Measurements from ENCODE around the gene C14orf132. TPM values are rescaled to one million over a fixed set of nuclear protein-coding genes. Genes with fewer than 3 reads are reported as not detected.

The C14orf132 gene
- polyA plus RNA-seq, 1 donor (not counting 4 experiments of a cell fraction or from before 2014, with no cell fraction given), result 1.3 TPM

DNA sequence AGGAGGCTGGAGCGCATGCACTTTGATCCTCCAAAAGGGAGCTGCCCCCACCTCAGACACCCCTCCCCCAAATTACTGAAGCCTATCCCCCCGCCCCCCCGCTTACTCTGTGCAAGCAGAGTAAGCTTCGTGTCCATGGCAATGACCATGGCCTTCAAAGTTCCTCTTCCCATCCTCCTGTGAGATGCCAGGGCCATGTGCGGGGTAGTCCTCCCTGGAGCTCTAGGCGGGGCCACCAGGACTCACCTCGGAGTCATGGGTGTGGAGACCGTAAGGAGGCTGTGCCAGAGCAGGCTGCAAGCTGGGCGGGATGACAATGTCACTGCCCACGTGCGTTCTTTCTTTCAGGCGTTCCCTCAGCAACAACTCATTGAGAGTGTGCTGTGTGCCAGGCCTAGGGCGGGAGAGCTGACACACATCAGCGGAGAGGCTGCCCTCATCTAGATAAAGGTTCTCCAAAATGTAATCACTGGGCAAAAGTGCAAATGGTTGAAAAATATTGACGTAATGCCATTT, 66.8 kb downstream of the C14orf132 start:
- TF ChIP-seq, protein P1, sequence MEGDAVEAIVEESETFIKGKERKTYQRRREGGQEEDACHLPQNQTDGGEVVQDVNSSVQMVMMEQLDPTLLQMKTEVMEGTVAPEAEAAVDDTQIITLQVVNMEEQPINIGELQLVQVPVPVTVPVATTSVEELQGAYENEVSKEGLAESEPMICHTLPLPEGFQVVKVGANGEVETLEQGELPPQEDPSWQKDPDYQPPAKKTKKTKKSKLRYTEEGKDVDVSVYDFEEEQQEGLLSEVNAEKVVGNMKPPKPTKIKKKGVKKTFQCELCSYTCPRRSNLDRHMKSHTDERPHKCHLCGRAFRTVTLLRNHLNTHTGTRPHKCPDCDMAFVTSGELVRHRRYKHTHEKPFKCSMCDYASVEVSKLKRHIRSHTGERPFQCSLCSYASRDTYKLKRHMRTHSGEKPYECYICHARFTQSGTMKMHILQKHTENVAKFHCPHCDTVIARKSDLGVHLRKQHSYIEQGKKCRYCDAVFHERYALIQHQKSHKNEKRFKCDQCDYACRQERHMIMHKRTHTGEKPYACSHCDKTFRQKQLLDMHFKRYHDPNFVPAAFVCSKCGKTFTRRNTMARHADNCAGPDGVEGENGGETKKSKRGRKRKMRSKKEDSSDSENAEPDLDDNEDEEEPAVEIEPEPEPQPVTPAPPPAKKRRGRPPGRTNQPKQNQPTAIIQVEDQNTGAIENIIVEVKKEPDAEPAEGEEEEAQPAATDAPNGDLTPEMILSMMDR (optimal IDR thresholded peaks at IDR 0.05 in 1 of 3, IDR thresholded peaks at IDR 0.05 in 1 of 3, conservative IDR thresholded peaks at IDR 0.05 in 1 of 3; ENCODE audit: extremely low read depth in 1 of 3, insufficient read depth in 2 of 3, low read length in 3 of 3), result no peak
- Histone ChIP-seq H3K4me1 (ENCODE audit: control insufficient read depth, extremely low read depth, insufficient read depth, low read length) (no peaks in the 10 kb centered on the region), H3K27ac (ENCODE audit: control insufficient read depth, insufficient read depth, low read length) (no peak overlapping the region), H3K79me2 (ENCODE audit: control insufficient read depth, insufficient read depth, low read length) (no peaks in the 10 kb centered on the region), H3K36me3 (ENCODE audit: control insufficient read depth in 2 of 2, extremely low read depth in 1 of 2, insufficient read depth in 2 of 2, low read length in 2 of 2) (no peaks in the 10 kb centered on the region), H3K9ac (ENCODE audit: control insufficient read depth, extremely low read depth, insufficient read depth, low read length) (no peak overlapping the region), H3K9me3 (ENCODE audit: control insufficient read depth, low read depth, low read length) (no peaks in the 10 kb centered on the region), H3K4me2 (ENCODE audit: control insufficient read depth, extremely low read depth, insufficient read depth, low read depth, low read length) (no peak overlapping the region), H2AFZ (ENCODE audit: control insufficient read depth, low read length) (no peak overlapping the region), H3K9me1 (ENCODE audit: control insufficient read depth, extremely low read depth, insufficient read depth, low read length) (no peaks in the 10 kb centered on the region), H3K4me3 (ENCODE audit: control insufficient read depth in 2 of 3, extremely low read depth in 1 of 3, insufficient read depth in 2 of 3, low read depth in 1 of 3, low read length in 3 of 3) (no peak overlapping the region), H4K20me1 (ENCODE audit: control insufficient read depth, extremely low read depth, insufficient read depth, low read length) (no peaks in the 10 kb centered on the region), H3K27me3 (ENCODE audit: control insufficient read depth, extremely low read depth, insufficient read depth, low read length) (peaks cover 7% of the 10 kb centered on the region)
- FAIRE-seq (no peak), DNase-seq (ENCODE audit: low read depth, low spot score) (no peak)
- dilution Hi-C loops (cut with MboI; ENCODE audit: extremely low pct_ligation_motif_present, low sequenced_read_pairs), result no loop called here

DNA sequence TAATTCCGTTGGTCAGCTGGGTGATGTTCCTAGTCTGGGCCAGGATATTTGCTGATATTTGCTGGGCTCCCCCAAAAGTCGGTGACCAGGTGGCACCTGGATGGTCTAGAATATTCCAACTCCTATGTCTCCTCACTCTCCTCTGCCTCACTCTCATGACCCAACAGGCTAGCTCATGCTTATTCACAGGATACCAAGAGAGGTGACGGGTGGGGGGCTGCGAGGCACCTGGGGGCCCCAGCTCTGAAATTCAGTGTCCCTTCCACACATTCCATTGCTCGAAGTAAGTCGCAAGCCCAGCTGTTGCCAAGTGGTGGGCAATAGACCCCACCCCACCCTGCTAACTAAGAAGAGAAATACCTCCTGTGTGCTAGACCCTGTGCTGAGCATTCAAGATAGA, 67.7 kb downstream of the C14orf132 start:
- FAIRE-seq, result no peak
- Histone ChIP-seq H3K36me3 (ENCODE audit: control insufficient read depth in 2 of 2, extremely low read depth in 1 of 2, insufficient read depth in 2 of 2, low read length in 2 of 2) (no peaks in the 10 kb centered on the region), H3K9me1 (ENCODE audit: control insufficient read depth, extremely low read depth, insufficient read depth, low read length) (no peaks in the 10 kb centered on the region), H3K27ac (ENCODE audit: control insufficient read depth, insufficient read depth, low read length) (no peak overlapping the region), H3K4me2 (ENCODE audit: control insufficient read depth, extremely low read depth, insufficient read depth, low read depth, low read length) (no peak overlapping the region), H3K79me2 (ENCODE audit: control insufficient read depth, insufficient read depth, low read length) (no peaks in the 10 kb centered on the region), H3K9ac (ENCODE audit: control insufficient read depth, extremely low read depth, insufficient read depth, low read length) (no peak overlapping the region), H3K4me1 (ENCODE audit: control insufficient read depth, extremely low read depth, insufficient read depth, low read length) (no peaks in the 10 kb centered on the region), H4K20me1 (ENCODE audit: control insufficient read depth, extremely low read depth, insufficient read depth, low read length) (no peaks in the 10 kb centered on the region), H3K27me3 (ENCODE audit: control insufficient read depth, extremely low read depth, insufficient read depth, low read length) (peaks cover 7% of the 10 kb centered on the region), H3K4me3 (ENCODE audit: control insufficient read depth in 2 of 3, extremely low read depth in 1 of 3, insufficient read depth in 2 of 3, low read depth in 1 of 3, low read length in 3 of 3) (no peak overlapping the region), H2AFZ (ENCODE audit: control insufficient read depth, low read length) (no peak overlapping the region), H3K9me3 (ENCODE audit: control insufficient read depth, low read depth, low read length) (no peaks in the 10 kb centered on the region)
- dilution Hi-C loops (cut with MboI; ENCODE audit: extremely low pct_ligation_motif_present, low sequenced_read_pairs), result no loop called here
- TF ChIP-seq EZH2 (IDR thresholded peaks at IDR 0.05; ENCODE audit: low read length), result no peak
- TF ChIP-seq, protein P1 (optimal IDR thresholded peaks at IDR 0.05 in 1 of 3, IDR thresholded peaks at IDR 0.05 in 1 of 3, conservative IDR thresholded peaks at IDR 0.05 in 1 of 3; ENCODE audit: extremely low read depth in 1 of 3, insufficient read depth in 2 of 3, low read length in 3 of 3), result no peak
- no peak for DNase-seq (ENCODE audit: low read depth, low spot score)

Measured in keratinocyte (primary cell).